ENCODE measurements around the gene MRPS27. TPM values are rescaled to one million over a fixed set of nuclear protein-coding genes. Genes with fewer than 3 reads are reported as not detected.

MRPS27 gene
- total and polyA plus RNA-seq, 10 donors, result 23.5 to 55.5 (median 42.6) TPM

- 84 to 89% (median 86%) methylated on average over 4 of the region's 4 CpGs for WGBS, 5 donors
- Histone ChIP-seq H3K4me3 (no peak overlapping the region), H3K9me3 (no peaks in the 10 kb centered on the region), H3K36me3 (no peaks in the 10 kb centered on the region), H3K27me3 (replicated peaks in 1 of 7) (no peaks in the 10 kb centered on the region), H3K4me1 (peaks cover 0 to 39% (median 8%) of the 10 kb centered on the region in 6 donors), H3K27ac (no peak overlapping the region)
- TF ChIP-seq POLR2A (IDR thresholded peaks at IDR 0.05) (no peak), POLR2AphosphoS5 (IDR thresholded peaks at IDR 0.05) (no peak), CTCF (IDR thresholded peaks at IDR 0.05 in 8 of 11, conservative IDR thresholded peaks at IDR 0.05 in 3 of 11) (no peak)
- DNase-seq, result no peak
- intact Hi-C loops (cut with DNase I; ENCODE audit: low total_unique reads), result no loop called here
Measured at GRCh38 chr5:72246954-72247442, 73.0 kb downstream of the MRPS27 start.

GRCh38 chr5:72245951-72246532 lies 74.0 kb downstream of the MRPS27 start:
- H3K4me3 ChIP-seq, result no peak overlapping the region
- H3K27ac ChIP-seq, result no peak overlapping the region
- H3K36me3 ChIP-seq, result peaks cover 0 to 6% (median 0%) of the 10 kb centered on the region in 6 donors
- no peaks in the 10 kb centered on the region for H3K9me3 ChIP-seq
- H3K27me3 ChIP-seq (replicated peaks in 1 of 7), result no peaks in the 10 kb centered on the region
- no peak for DNase-seq
- peaks cover 0 to 39% (median 8%) of the 10 kb centered on the region in 6 donors for H3K4me1 ChIP-seq
- intact Hi-C loops (cut with DNase I; ENCODE audit: low total_unique reads), result no loop called here
- peak in 2 of 11 experiments; percentile 22 to 24 for TF ChIP-seq CTCF (IDR thresholded peaks at IDR 0.05 in 8 of 11, conservative IDR thresholded peaks at IDR 0.05 in 3 of 11)
- no peak for TF ChIP-seq POLR2A (IDR thresholded peaks at IDR 0.05)
- TF ChIP-seq POLR2AphosphoS5 (IDR thresholded peaks at IDR 0.05), result no peak
- 86 to 98% (median 91%) methylated on average over 3 of the region's 3 CpGs for WGBS, 5 donors

- Histone ChIP-seq H3K4me1 (peaks cover 0 to 39% (median 8%) of the 10 kb centered on the region in 6 donors), H3K9me3 (no peaks in the 10 kb centered on the region), H3K27ac (no peak overlapping the region), H3K36me3 (peaks cover 0 to 10% (median 0%) of the 10 kb centered on the region in 6 donors), H3K4me3 (no peak overlapping the region), H3K27me3 (replicated peaks in 1 of 7) (no peaks in the 10 kb centered on the region)
- 89 to 100% (median 94%) methylated on average over 1 of the region's 1 CpG for WGBS, 5 donors
- no peak for DNase-seq
- TF ChIP-seq CTCF (IDR thresholded peaks at IDR 0.05 in 8 of 11, conservative IDR thresholded peaks at IDR 0.05 in 3 of 11) (no peak), POLR2AphosphoS5 (IDR thresholded peaks at IDR 0.05) (no peak), POLR2A (IDR thresholded peaks at IDR 0.05) (no peak)
- intact Hi-C loops (cut with DNase I; ENCODE audit: low total_unique reads), result no loop called here
Measured at GRCh38 chr5:72245546-72245945, 74.5 kb downstream of the MRPS27 start.

- WGBS, 5 donors, result 86 to 94% (median 92%) methylated on average over 2 of the region's 2 CpGs
- H3K4me1 ChIP-seq, result peaks cover 0 to 39% (median 8%) of the 10 kb centered on the region in 6 donors
- no peak for DNase-seq
- intact Hi-C loops (cut with DNase I; ENCODE audit: low total_unique reads), result no loop called here
- no peak overlapping the region for H3K27ac ChIP-seq
- peaks cover 0 to 10% (median 0%) of the 10 kb centered on the region in 6 donors for H3K36me3 ChIP-seq
- no peaks in the 10 kb centered on the region for H3K27me3 ChIP-seq (replicated peaks in 1 of 7)
- H3K4me3 ChIP-seq, result no peak overlapping the region
- TF ChIP-seq POLR2AphosphoS5 (IDR thresholded peaks at IDR 0.05) (no peak), CTCF (IDR thresholded peaks at IDR 0.05 in 8 of 11, conservative IDR thresholded peaks at IDR 0.05 in 3 of 11) (peak in 3 of 11 experiments; percentile 16 to 30 (median 27)), POLR2A (IDR thresholded peaks at IDR 0.05) (no peak)
- no peaks in the 10 kb centered on the region for H3K9me3 ChIP-seq
Measured at GRCh38 chr5:72244862-72245371, 75.1 kb downstream of the MRPS27 start.

Measured in spleen (tissue), 11 donors.